ENCODE results near the gene RAB6B. TPM values are rescaled to one million over a fixed set of nuclear protein-coding genes. Genes with fewer than 3 reads are reported as not detected.
A peak's percentile ranks its signal among the peaks of the same experiment; 100 is the strongest.

Gene RAB6B
- total RNA-seq, 1 donor from 2014 or later = 5.2 TPM

- DNase-seq (ENCODE audit: low read depth) = peak; percentile 75
Measured at GRCh38 chr3:133930341-133930933, 34.8 kb upstream of the RAB6B start.

- DNase-seq (ENCODE audit: low read depth) = no peak
Measured at GRCh38 chr3:133928903-133929607, 33.4 kb upstream of the RAB6B start.

GRCh38 chr3:133928136-133928893 is 32.6 kb upstream of the RAB6B start:
- DNase-seq (ENCODE audit: low read depth) = no peak

GRCh38 chr3:133927540-133928066 is 31.9 kb upstream of the RAB6B start:
- no peak for DNase-seq (ENCODE audit: low read depth)

GRCh38 chr3:133926736-133927539 is 31.3 kb upstream of the RAB6B start:
- DNase-seq (ENCODE audit: low read depth) = no peak

- DNase-seq (ENCODE audit: low read depth) = no peak
Measured at GRCh38 chr3:133925960-133926735, 30.5 kb upstream of the RAB6B start.

GRCh38 chr3:133924041-133924440 is 28.4 kb upstream of the RAB6B start:
- no peak for DNase-seq (ENCODE audit: low read depth)

- no peak for DNase-seq (ENCODE audit: low read depth)
Measured at GRCh38 chr3:133921592-133921991, 25.9 kb upstream of the RAB6B start.

GRCh38 chr3:133917144-133917543 is 21.5 kb upstream of the RAB6B start:
- no peak for DNase-seq (ENCODE audit: low read depth)

- DNase-seq (ENCODE audit: low read depth) = peak; percentile 33
Measured at GRCh38 chr3:133915685-133916658, 20.3 kb upstream of the RAB6B start.

GRCh38 chr3:133914839-133915600 is 19.3 kb upstream of the RAB6B start:
- no peak for DNase-seq (ENCODE audit: low read depth)

GRCh38 chr3:133910422-133910821 is 14.7 kb upstream of the RAB6B start:
- DNase-seq (ENCODE audit: low read depth) = no peak

- no peak for DNase-seq (ENCODE audit: low read depth)
Measured at GRCh38 chr3:133905376-133905775, 9.7 kb upstream of the RAB6B start.

GRCh38 chr3:133901847-133902246 is 6.2 kb upstream of the RAB6B start:
- DNase-seq (ENCODE audit: low read depth) = no peak

GRCh38 chr3:133901083-133901482 is 5.4 kb upstream of the RAB6B start:
- no peak for DNase-seq (ENCODE audit: low read depth)

GRCh38 chr3:133899311-133899710 is 3.6 kb upstream of the RAB6B start:
- DNase-seq (ENCODE audit: low read depth) = no peak

GRCh38 chr3:133897547-133897946 is 1.9 kb upstream of the RAB6B start:
- DNase-seq (ENCODE audit: low read depth) = no peak

- no peak for DNase-seq (ENCODE audit: low read depth)
Measured at GRCh38 chr3:133896002-133896761, 500 bp upstream of the RAB6B start.
